22Rv1 (cell line): Measurements from ENCODE around the gene KLHL29.

Source experiments
- H3K27ac ChIP-seq: fragments of 450-650 bp; 2 replicates; pipeline ENCODE4 v1.5.1; 2017
- CTCF ChIP-seq: fragments of 450-650 bp; IDR thresholded peaks from 2 replicates; pipeline ENCODE4 v1.5.1; 2017; ENCODE audit warnings: mild to moderate bottlenecking
- ZFX ChIP-seq: fragments of 450-650 bp; IDR thresholded peaks from 2 replicates; pipeline ENCODE4 v1.6.1; 2017; ENCODE audit warnings: antibody characterized with exemption, borderline replicate concordance

KLHL29 gene

GRCh38 chr2:23603156-23603555, 218.2 kb downstream of the KLHL29 start:
- H3K27ac ChIP-seq = no peak overlapping the region
- TF ChIP-seq ZFX (no peak), CTCF (no peak)

GRCh38 chr2:23603581-23603980, 218.6 kb downstream of the KLHL29 start:
- TF ChIP-seq CTCF (no peak), ZFX (no peak)
- H3K27ac ChIP-seq = no peak overlapping the region

GRCh38 chr2:23604731-23605130, 219.8 kb downstream of the KLHL29 start:
- TF ChIP-seq CTCF = no peak
- no peak for TF ChIP-seq ZFX
- H3K27ac ChIP-seq = no peak overlapping the region

- H3K27ac ChIP-seq = no peak overlapping the region
- TF ChIP-seq CTCF (no peak), ZFX (no peak)
Measured at GRCh38 chr2:23605236-23605635, 220.3 kb downstream of the KLHL29 start.

GRCh38 chr2:23606196-23606595, 221.2 kb downstream of the KLHL29 start:
- no peak for TF ChIP-seq ZFX
- no peak for TF ChIP-seq CTCF

GRCh38 chr2:23606968-23607367, 222.0 kb downstream of the KLHL29 start:
- H3K27ac ChIP-seq = no peak overlapping the region
- TF ChIP-seq ZFX (no peak), CTCF (no peak)

More at GRCh38 chr2:23606196-23606595, 221.2 kb downstream of the KLHL29 start:
- no peak overlapping the region for H3K27ac ChIP-seq

GRCh38 chr2:23607925-23608324, 222.9 kb downstream of the KLHL29 start:
- TF ChIP-seq ZFX (no peak), CTCF (no peak)
- no peak overlapping the region for H3K27ac ChIP-seq
